GM21529 (cell line): ENCODE results near the gene MCTP2.
A peak's percentile ranks its signal among the peaks of the same experiment; 100 is the strongest.

Source experiments
- ATAC-seq: cut with Tn5 transposase; IDR thresholded peaks from one replicate; pipeline ENCODE4 v1.9.1; 2021; ENCODE audit not compliant: unreplicated experiment

Gene MCTP2

GRCh38 chr15:94293411-94294402 is 62.3 kb downstream of the MCTP2 start:
- no peak for ATAC-seq

GRCh38 chr15:94294556-94294955 is 63.2 kb downstream of the MCTP2 start:
- no peak for ATAC-seq

DNA sequence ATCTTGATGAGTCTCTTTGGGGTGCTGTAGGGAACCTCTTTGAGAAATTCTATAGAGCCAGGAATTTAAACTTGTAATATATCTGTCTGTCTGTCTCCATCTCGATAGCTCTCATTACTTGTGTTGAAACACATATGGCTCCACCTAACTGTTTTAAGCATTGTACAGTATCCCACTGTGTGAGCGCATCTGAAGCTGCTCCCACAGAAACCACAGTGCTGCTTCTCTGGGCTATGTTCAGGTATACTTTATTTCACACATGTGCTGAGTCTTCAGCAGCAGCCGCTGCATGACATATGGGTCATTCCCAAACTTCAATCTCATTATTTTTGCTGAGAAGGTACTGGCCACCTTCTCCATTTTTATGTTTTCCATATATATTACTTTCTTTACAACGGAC is 63.9 kb downstream of the MCTP2 start:
- ATAC-seq = no peak

GRCh38 chr15:94296717-94297116 is 65.4 kb downstream of the MCTP2 start:
- no peak for ATAC-seq

- ATAC-seq = peak; percentile 57
Measured at GRCh38 chr15:94297558-94297957, 66.2 kb downstream of the MCTP2 start.

GRCh38 chr15:94298364-94298763 is 67.0 kb downstream of the MCTP2 start:
- ATAC-seq = no peak

DNA sequence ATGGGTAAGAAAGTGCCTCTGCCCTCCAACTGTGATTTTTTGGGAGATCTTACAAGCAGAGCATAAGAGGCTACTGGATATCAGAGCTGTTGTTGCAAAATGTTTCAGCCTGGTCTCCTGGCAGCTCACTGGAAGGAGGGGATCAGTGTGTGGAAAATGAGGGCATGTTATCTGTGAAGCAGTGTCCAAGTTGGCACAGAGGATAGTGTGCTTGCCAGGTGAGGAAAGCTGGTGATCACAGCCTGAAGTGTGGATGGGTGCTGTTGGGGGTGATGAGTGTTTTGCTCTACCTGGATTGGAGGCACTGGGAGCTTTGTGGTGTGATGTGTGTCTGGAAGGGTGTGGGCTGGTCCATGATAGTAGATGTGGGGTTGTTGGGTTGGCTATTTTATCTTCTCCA is 69.3 kb downstream of the MCTP2 start:
- no peak for ATAC-seq

DNA sequence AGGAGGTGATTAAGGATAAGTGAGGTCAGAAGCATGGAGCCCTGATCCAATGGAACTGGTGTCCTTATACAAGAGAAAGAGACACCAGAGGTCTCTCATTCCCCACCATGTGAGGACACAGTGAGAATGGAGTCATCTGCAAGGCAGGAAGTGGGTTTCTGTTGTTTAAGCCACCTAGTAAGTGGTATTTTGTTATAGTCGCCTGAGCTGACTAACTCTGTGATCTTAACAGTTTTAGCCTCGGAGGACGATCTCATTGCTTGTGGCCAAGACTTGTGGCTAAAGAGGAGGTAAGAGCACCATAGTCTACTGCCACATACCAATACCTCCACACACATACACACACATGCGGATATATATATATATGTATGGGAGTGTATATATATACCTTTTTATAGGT is 73.8 kb downstream of the MCTP2 start:
- ATAC-seq = no peak

- ATAC-seq = peak; percentile 91
Measured at GRCh38 chr15:94306700-94307650, 75.6 kb downstream of the MCTP2 start.

GRCh38 chr15:94312946-94313345 is 81.6 kb downstream of the MCTP2 start:
- no peak for ATAC-seq

DNA sequence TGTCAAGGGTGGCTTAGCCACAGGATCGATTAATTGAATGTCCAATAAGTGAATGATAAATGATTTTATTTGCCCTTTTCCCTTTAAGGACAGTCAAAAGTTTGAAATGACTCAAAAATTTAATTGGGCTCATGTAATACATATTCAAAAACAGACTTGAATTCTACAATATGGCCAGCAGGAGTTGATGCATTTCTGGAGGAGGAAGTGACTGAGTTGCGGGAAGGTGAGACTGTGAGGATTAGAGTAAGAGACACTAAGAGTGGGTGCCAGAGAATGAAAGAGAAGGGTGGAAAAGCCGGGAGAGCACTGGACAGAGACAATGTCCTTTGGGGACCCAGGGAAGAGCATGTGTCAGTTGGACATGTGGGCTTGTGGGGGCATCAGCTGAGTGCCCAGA is 83.3 kb downstream of the MCTP2 start:
- ATAC-seq = no peak

DNA sequence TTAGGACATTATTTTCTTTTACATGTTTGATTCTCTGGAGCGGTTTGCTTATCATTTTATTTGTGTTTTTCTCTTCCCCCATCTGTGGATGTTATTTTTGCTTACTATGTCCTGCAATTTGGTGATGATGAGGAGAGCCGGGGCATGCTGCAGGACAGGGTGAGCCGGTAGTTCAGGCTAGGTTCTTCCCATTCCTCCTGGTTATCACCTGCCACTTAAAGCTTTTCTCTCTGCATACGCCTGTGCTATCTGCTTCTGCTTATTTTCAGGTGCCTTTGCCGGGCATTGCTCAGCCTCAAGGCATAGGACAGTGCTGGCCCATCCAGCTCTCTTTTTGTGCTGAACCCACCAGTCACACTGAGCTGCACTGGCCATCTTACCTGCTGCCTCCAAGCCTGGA is 85.8 kb downstream of the MCTP2 start:
- no peak for ATAC-seq

- ATAC-seq = no peak
Measured at GRCh38 chr15:94322141-94322540, 90.8 kb downstream of the MCTP2 start.

- ATAC-seq = no peak
Measured at GRCh38 chr15:94323076-94323475, 91.7 kb downstream of the MCTP2 start.

- peak; percentile 88 for ATAC-seq
Measured at GRCh38 chr15:94324117-94324826, 92.9 kb downstream of the MCTP2 start.

DNA sequence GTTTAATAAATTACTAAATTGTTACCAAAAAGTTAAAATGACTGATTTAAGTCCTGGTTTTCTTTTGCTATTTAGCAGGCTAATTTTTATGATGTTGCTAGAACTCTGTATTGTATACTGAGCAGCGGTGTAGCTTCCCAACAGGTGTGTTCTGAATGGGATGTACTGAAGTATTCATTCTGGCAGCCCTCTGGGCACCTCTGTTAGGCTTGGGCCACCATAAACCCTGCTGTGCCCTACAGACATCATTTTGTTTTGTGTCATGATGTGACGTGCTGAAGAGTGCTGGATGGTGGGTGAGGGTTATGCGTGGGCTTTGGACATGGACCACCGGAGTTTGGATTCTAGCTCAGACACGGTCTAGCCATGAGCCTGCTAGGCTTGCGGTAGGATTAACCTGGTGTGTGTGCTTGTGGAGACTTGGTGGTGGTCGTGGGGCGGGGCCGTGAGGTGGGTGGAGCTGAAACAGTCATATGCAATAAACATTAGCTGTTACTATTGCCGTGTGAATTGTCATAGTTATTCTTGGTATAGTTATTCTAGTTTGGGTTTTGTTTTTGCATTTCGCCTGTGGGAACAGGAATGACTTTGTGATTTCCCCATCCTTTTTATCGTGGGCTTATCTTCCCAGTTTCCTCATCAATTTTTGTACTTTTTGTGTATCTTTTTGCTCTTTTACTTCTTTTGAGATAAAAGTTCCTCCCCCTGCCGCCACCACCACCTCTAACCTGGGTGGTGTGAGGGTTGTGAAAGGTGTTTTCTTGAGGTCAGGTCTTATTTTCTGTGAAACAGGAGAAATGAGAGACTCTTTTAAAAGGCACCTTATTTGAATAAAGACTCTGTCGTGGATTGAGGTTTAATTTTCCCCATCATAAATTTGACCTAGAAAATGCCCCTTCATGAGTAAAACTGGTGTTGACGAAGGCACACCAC is 93.7 kb downstream of the MCTP2 start:
- no peak for ATAC-seq

GRCh38 chr15:94327356-94327936 is 96.1 kb downstream of the MCTP2 start:
- ATAC-seq = no peak

DNA sequence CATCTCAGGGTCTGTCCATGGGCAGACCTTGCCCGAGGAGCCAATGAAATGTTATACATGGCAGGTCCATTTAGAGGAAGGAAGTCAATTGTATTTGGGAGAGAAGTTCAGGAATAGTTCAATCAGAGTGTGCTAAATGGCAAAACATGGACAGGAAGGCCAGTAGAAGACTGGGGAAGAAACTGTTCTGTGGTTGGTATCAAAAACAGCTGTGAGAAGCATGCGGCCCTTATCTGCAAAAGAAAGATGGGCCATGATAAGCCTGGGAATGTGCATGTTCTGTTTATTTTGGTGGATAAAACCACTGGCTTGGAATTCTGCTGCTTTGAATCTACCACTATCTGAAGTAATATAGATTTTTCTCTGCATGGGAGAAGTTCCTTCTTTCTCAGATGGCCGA is 100.4 kb downstream of the MCTP2 start:
- ATAC-seq = no peak

DNA sequence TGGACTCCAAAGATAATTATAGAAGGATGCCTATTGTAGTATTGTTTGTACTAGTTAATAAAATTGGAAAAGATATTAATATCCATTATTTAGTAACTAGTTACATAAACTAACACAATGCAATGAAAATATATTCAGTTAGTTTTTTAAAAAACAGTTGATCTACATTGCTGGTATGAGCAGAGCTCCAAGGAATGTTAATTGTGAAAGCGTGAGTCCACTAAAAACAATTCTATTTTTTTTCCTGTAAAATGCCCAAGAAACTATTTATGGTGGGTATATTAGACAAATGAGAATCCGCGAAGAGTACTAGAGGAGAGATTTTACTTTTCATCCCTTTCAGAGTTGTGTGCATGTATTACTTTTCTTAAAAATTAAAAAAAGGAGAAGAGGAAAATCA is 104.3 kb downstream of the MCTP2 start:
- ATAC-seq = no peak
